Measurements from ENCODE around the gene MYLK.

Gene MYLK

GRCh38 chr3:123657111-123657510 is 227.0 kb downstream of the MYLK start:
- Histone ChIP-seq H3K27me3 (ENCODE audit: insufficient read depth, low read length) (no peaks in the 10 kb centered on the region), H3K36me3 (ENCODE audit: insufficient read depth, low read depth, low read length) (peaks cover 6% of the 10 kb centered on the region; the same call in 1 of the 2 replicates), H3K9ac (ENCODE audit: low read depth, low read length) (no peak overlapping the region), H3K9me3 (ENCODE audit: insufficient read depth, low read depth, low read length) (peaks cover 5% of the 10 kb centered on the region), H3K4me3 (ENCODE audit: low read length) (no peak overlapping the region), H3K27ac (ENCODE audit: low read length) (no peak overlapping the region), H3K4me1 (ENCODE audit: insufficient read depth, low read length) (no peaks in the 10 kb centered on the region)

GRCh38 chr3:123656691-123657090 is 227.4 kb downstream of the MYLK start:
- H3K9ac ChIP-seq (ENCODE audit: low read depth, low read length), result no peak overlapping the region
- H3K4me1 ChIP-seq (ENCODE audit: insufficient read depth, low read length), result no peaks in the 10 kb centered on the region
- no peak overlapping the region for H3K27ac ChIP-seq (ENCODE audit: low read length)
- H3K4me3 ChIP-seq (ENCODE audit: low read length), result no peak overlapping the region
- no peaks in the 10 kb centered on the region for H3K27me3 ChIP-seq (ENCODE audit: insufficient read depth, low read length)
- H3K9me3 ChIP-seq (ENCODE audit: insufficient read depth, low read depth, low read length), result peaks cover 5% of the 10 kb centered on the region
- H3K36me3 ChIP-seq (ENCODE audit: insufficient read depth, low read depth, low read length), result peaks cover 6% of the 10 kb centered on the region; the same call in 1 of the 2 replicates

GRCh38 chr3:123656274-123656673 is 227.9 kb downstream of the MYLK start:
- Histone ChIP-seq H3K4me3 (ENCODE audit: low read length) (no peak overlapping the region), H3K9ac (ENCODE audit: low read depth, low read length) (no peak overlapping the region), H3K27me3 (ENCODE audit: insufficient read depth, low read length) (no peaks in the 10 kb centered on the region), H3K4me1 (ENCODE audit: insufficient read depth, low read length) (no peaks in the 10 kb centered on the region), H3K36me3 (ENCODE audit: insufficient read depth, low read depth, low read length) (peaks cover 6% of the 10 kb centered on the region; the same call in 1 of the 2 replicates), H3K9me3 (ENCODE audit: insufficient read depth, low read depth, low read length) (peaks cover 5% of the 10 kb centered on the region), H3K27ac (ENCODE audit: low read length) (no peak overlapping the region)

GRCh38 chr3:123655400-123655799 is 228.7 kb downstream of the MYLK start:
- Histone ChIP-seq H3K4me1 (ENCODE audit: insufficient read depth, low read length) (no peaks in the 10 kb centered on the region), H3K27ac (ENCODE audit: low read length) (no peak overlapping the region), H3K36me3 (ENCODE audit: insufficient read depth, low read depth, low read length) (peaks cover 6% of the 10 kb centered on the region; the same call in 1 of the 2 replicates)

GRCh38 chr3:123653221-123653682 is 230.9 kb downstream of the MYLK start:
- H3K4me1 ChIP-seq (ENCODE audit: insufficient read depth, low read length), result no peaks in the 10 kb centered on the region
- H3K36me3 ChIP-seq (ENCODE audit: insufficient read depth, low read depth, low read length), result peaks cover 6% of the 10 kb centered on the region; the same call in 1 of the 2 replicates
- H3K9me3 ChIP-seq (ENCODE audit: insufficient read depth, low read depth, low read length), result peaks cover 5% of the 10 kb centered on the region
- H3K27me3 ChIP-seq (ENCODE audit: insufficient read depth, low read length), result no peaks in the 10 kb centered on the region
- H3K4me3 ChIP-seq (ENCODE audit: low read length), result no peak overlapping the region
- H3K27ac ChIP-seq (ENCODE audit: low read length), result no peak overlapping the region
- no peak overlapping the region for H3K9ac ChIP-seq (ENCODE audit: low read depth, low read length)

More at GRCh38 chr3:123655400-123655799, 228.7 kb downstream of the MYLK start:
- Histone ChIP-seq H3K27me3 (ENCODE audit: insufficient read depth, low read length) (no peaks in the 10 kb centered on the region), H3K9ac (ENCODE audit: low read depth, low read length) (no peak overlapping the region), H3K9me3 (ENCODE audit: insufficient read depth, low read depth, low read length) (peaks cover 5% of the 10 kb centered on the region), H3K4me3 (ENCODE audit: low read length) (no peak overlapping the region)

GRCh38 chr3:123652342-123652984 is 231.7 kb downstream of the MYLK start:
- H3K9ac ChIP-seq (ENCODE audit: low read depth, low read length), result no peak overlapping the region
- peaks cover 6% of the 10 kb centered on the region; the same call in 1 of the 2 replicates for H3K36me3 ChIP-seq (ENCODE audit: insufficient read depth, low read depth, low read length)

GRCh38 chr3:123651449-123652341 is 232.4 kb downstream of the MYLK start:
- Histone ChIP-seq H3K4me1 (ENCODE audit: insufficient read depth, low read length) (no peaks in the 10 kb centered on the region), H3K4me3 (ENCODE audit: low read length) (no peak overlapping the region), H3K9me3 (ENCODE audit: insufficient read depth, low read depth, low read length) (no peaks in the 10 kb centered on the region), H3K27me3 (ENCODE audit: insufficient read depth, low read length) (no peaks in the 10 kb centered on the region), H3K27ac (ENCODE audit: low read length) (no peak overlapping the region), H3K9ac (ENCODE audit: low read depth, low read length) (no peak overlapping the region), H3K36me3 (ENCODE audit: insufficient read depth, low read depth, low read length) (no peaks in the 10 kb centered on the region; the same call in 1 of the 2 replicates)

More at GRCh38 chr3:123652342-123652984, 231.7 kb downstream of the MYLK start:
- H3K27me3 ChIP-seq (ENCODE audit: insufficient read depth, low read length), result no peaks in the 10 kb centered on the region
- H3K4me3 ChIP-seq (ENCODE audit: low read length), result no peak overlapping the region
- no peak overlapping the region for H3K27ac ChIP-seq (ENCODE audit: low read length)
- H3K9me3 ChIP-seq (ENCODE audit: insufficient read depth, low read depth, low read length), result peaks cover 5% of the 10 kb centered on the region
- H3K4me1 ChIP-seq (ENCODE audit: insufficient read depth, low read length), result no peaks in the 10 kb centered on the region

- Histone ChIP-seq H3K36me3 (ENCODE audit: insufficient read depth, low read depth, low read length) (no peaks in the 10 kb centered on the region; the same call in 1 of the 2 replicates), H3K9ac (ENCODE audit: low read depth, low read length) (no peak overlapping the region), H3K27me3 (ENCODE audit: insufficient read depth, low read length) (no peaks in the 10 kb centered on the region), H3K27ac (ENCODE audit: low read length) (no peak overlapping the region), H3K4me3 (ENCODE audit: low read length) (no peak overlapping the region), H3K4me1 (ENCODE audit: insufficient read depth, low read length) (no peaks in the 10 kb centered on the region), H3K9me3 (ENCODE audit: insufficient read depth, low read depth, low read length) (no peaks in the 10 kb centered on the region)
Observed at GRCh38 chr3:123650101-123650500, 234.0 kb downstream of the MYLK start.

GRCh38 chr3:123648696-123649405 is 235.3 kb downstream of the MYLK start:
- Histone ChIP-seq H3K27me3 (ENCODE audit: insufficient read depth, low read length) (no peaks in the 10 kb centered on the region), H3K4me3 (ENCODE audit: low read length) (no peak overlapping the region), H3K9me3 (ENCODE audit: insufficient read depth, low read depth, low read length) (no peaks in the 10 kb centered on the region), H3K27ac (ENCODE audit: low read length) (no peak overlapping the region), H3K36me3 (ENCODE audit: insufficient read depth, low read depth, low read length) (no peaks in the 10 kb centered on the region; the same call in 1 of the 2 replicates), H3K4me1 (ENCODE audit: insufficient read depth, low read length) (no peaks in the 10 kb centered on the region), H3K9ac (ENCODE audit: low read depth, low read length) (no peak overlapping the region)

- no peaks in the 10 kb centered on the region; the same call in 1 of the 2 replicates for H3K4me1 ChIP-seq (ENCODE audit: insufficient read depth, low read length)
- H3K36me3 ChIP-seq (ENCODE audit: insufficient read depth, low read depth, low read length), result no peaks in the 10 kb centered on the region; the same call in 1 of the 2 replicates
- no peaks in the 10 kb centered on the region for H3K27me3 ChIP-seq (ENCODE audit: insufficient read depth, low read length)
- no peak overlapping the region for H3K27ac ChIP-seq (ENCODE audit: low read length)
- H3K9me3 ChIP-seq (ENCODE audit: insufficient read depth, low read depth, low read length), result no peaks in the 10 kb centered on the region
- H3K4me3 ChIP-seq (ENCODE audit: low read length), result no peak overlapping the region
- no peak overlapping the region for H3K9ac ChIP-seq (ENCODE audit: low read depth, low read length)
Observed at GRCh38 chr3:123644358-123644757, 239.8 kb downstream of the MYLK start.

GRCh38 chr3:123642957-123643330 is 241.2 kb downstream of the MYLK start:
- no peak overlapping the region for H3K4me3 ChIP-seq (ENCODE audit: low read length)
- H3K4me1 ChIP-seq (ENCODE audit: insufficient read depth, low read length), result no peaks in the 10 kb centered on the region; the same call in 1 of the 2 replicates
- no peaks in the 10 kb centered on the region; the same call in 1 of the 2 replicates for H3K36me3 ChIP-seq (ENCODE audit: insufficient read depth, low read depth, low read length)
- H3K9me3 ChIP-seq (ENCODE audit: insufficient read depth, low read depth, low read length), result no peaks in the 10 kb centered on the region
- no peak overlapping the region for H3K9ac ChIP-seq (ENCODE audit: low read depth, low read length)
- no peak overlapping the region for H3K27ac ChIP-seq (ENCODE audit: low read length)
- H3K27me3 ChIP-seq (ENCODE audit: insufficient read depth, low read length), result no peaks in the 10 kb centered on the region

Data from iPS-20b (cell line).